Muscle layer of colon (tissue), 2 donors: ENCODE results near the gene ENTPD6.
"Not testable (repeated sequence)": the region's sequence is repeated elsewhere in the genome, so short reads cannot be mapped to it uniquely, and the experiment has no call there.

Source experiments
- H3K27ac ChIP-seq: one replicate; pipeline ENCODE4 v1.7.0; 2013; ENCODE audit warnings: low read depth, mild to moderate bottlenecking, low read length, moderate library complexity
- H3K27me3 ChIP-seq, 2 donors: one replicate each; pipeline ENCODE4 v1.7.0; 2013; ENCODE audit warnings: low read length in 2 of 2, mild to moderate bottlenecking in 2 of 2; ENCODE audit not compliant: insufficient read depth in 2 of 2, control insufficient read depth in 1 of 2
- H3K36me3 ChIP-seq: one replicate; pipeline ENCODE4 v1.7.0; 2013; ENCODE audit warnings: mild to moderate bottlenecking, low read length; ENCODE audit not compliant: insufficient read depth
- H3K4me1 ChIP-seq: one replicate; pipeline ENCODE4 v1.7.0; 2013; ENCODE audit warnings: mild to moderate bottlenecking, low read length; ENCODE audit not compliant: insufficient read depth
- H3K4me3 ChIP-seq, 2 donors: one replicate each; pipeline ENCODE4 v1.7.0; 2013; ENCODE audit warnings: low read length in 2 of 2, low read depth in 1 of 2, mild to moderate bottlenecking in 1 of 2, moderate library complexity in 1 of 2
- H3K9ac ChIP-seq: one replicate; pipeline ENCODE4 v1.7.0; 2013; ENCODE audit warnings: low read length
- H3K9me3 ChIP-seq: one replicate; pipeline ENCODE4 v1.7.0; 2013; ENCODE audit warnings: mild to moderate bottlenecking, low read length
- donor health status: abdominal sarcoma.
- donor health status: Adenocarcinoma of cecum.

Gene ENTPD6

GRCh38 chr20:25240851-25241658 lies 45.5 kb downstream of the ENTPD6 start:
- not testable (repeated sequence) for H3K36me3 ChIP-seq, H3K9me3 ChIP-seq, H3K4me3 ChIP-seq, H3K4me1 ChIP-seq, H3K27ac ChIP-seq, H3K9ac ChIP-seq, H3K27me3 ChIP-seq

GRCh38 chr20:25241659-25241955 lies 46.1 kb downstream of the ENTPD6 start:
- not testable (repeated sequence) for H3K9me3 ChIP-seq, H3K27ac ChIP-seq, H3K4me3 ChIP-seq, H3K9ac ChIP-seq, H3K27me3 ChIP-seq, H3K36me3 ChIP-seq, H3K4me1 ChIP-seq

- no peak overlapping the region for H3K27ac ChIP-seq
Measured at GRCh38 chr20:25242231-25242630, 46.7 kb downstream of the ENTPD6 start.

GRCh38 chr20:25243416-25243979 lies 48.0 kb downstream of the ENTPD6 start:
- no peaks in the 10 kb centered on the region for H3K9me3 ChIP-seq
- H3K4me1 ChIP-seq = peaks cover 5% of the 10 kb centered on the region
- H3K27me3 ChIP-seq = no peaks in the 10 kb centered on the region
- no peak overlapping the region for H3K4me3 ChIP-seq
- H3K27ac ChIP-seq = no peak overlapping the region
- H3K9ac ChIP-seq = no peak overlapping the region
- H3K36me3 ChIP-seq = no peaks in the 10 kb centered on the region

More at GRCh38 chr20:25242231-25242630, 46.7 kb downstream of the ENTPD6 start:
- H3K27me3 ChIP-seq = no peaks in the 10 kb centered on the region
- no peaks in the 10 kb centered on the region for H3K36me3 ChIP-seq
- H3K4me1 ChIP-seq = peaks cover 5% of the 10 kb centered on the region
- no peaks in the 10 kb centered on the region for H3K9me3 ChIP-seq
- H3K4me3 ChIP-seq = no peak overlapping the region
- H3K9ac ChIP-seq = no peak overlapping the region

GRCh38 chr20:25244976-25245375 lies 49.5 kb downstream of the ENTPD6 start:
- no peaks in the 10 kb centered on the region for H3K27me3 ChIP-seq

GRCh38 chr20:25245461-25245860 lies 49.9 kb downstream of the ENTPD6 start:
- no peaks in the 10 kb centered on the region for H3K36me3 ChIP-seq

More at GRCh38 chr20:25244976-25245375, 49.5 kb downstream of the ENTPD6 start:
- Histone ChIP-seq H3K9ac (no peak overlapping the region), H3K36me3 (no peaks in the 10 kb centered on the region), H3K4me1 (peaks cover 5% of the 10 kb centered on the region), H3K4me3 (no peak overlapping the region), H3K27ac (no peak overlapping the region), H3K9me3 (no peaks in the 10 kb centered on the region)

GRCh38 chr20:25246182-25246999 lies 50.9 kb downstream of the ENTPD6 start:
- no peaks in the 10 kb centered on the region for H3K36me3 ChIP-seq
- H3K9ac ChIP-seq = peak overlapping the region; percentile 72
- no peak overlapping the region for H3K27ac ChIP-seq
- H3K27me3 ChIP-seq = no peaks in the 10 kb centered on the region
- H3K4me3 ChIP-seq = no peak overlapping the region
- H3K9me3 ChIP-seq = no peaks in the 10 kb centered on the region
- peaks cover 19% of the 10 kb centered on the region for H3K4me1 ChIP-seq

More at GRCh38 chr20:25245461-25245860, 49.9 kb downstream of the ENTPD6 start:
- Histone ChIP-seq H3K27ac (no peak overlapping the region), H3K9me3 (no peaks in the 10 kb centered on the region), H3K4me1 (peaks cover 9% of the 10 kb centered on the region), H3K27me3 (no peaks in the 10 kb centered on the region), H3K9ac (no peak overlapping the region), H3K4me3 (no peak overlapping the region)

- H3K4me3 ChIP-seq = peak overlapping the region; percentile 65 to 78
- H3K27ac ChIP-seq = peak overlapping the region; percentile 92
- H3K4me1 ChIP-seq = peaks cover 25% of the 10 kb centered on the region
- no peaks in the 10 kb centered on the region for H3K27me3 ChIP-seq
- peak overlapping the region; percentile 72 for H3K9ac ChIP-seq
- H3K9me3 ChIP-seq = no peaks in the 10 kb centered on the region
- H3K36me3 ChIP-seq = no peaks in the 10 kb centered on the region
Measured at GRCh38 chr20:25247000-25247517, 51.5 kb downstream of the ENTPD6 start.

GRCh38 chr20:25247518-25247955 lies 52.0 kb downstream of the ENTPD6 start:
- no peaks in the 10 kb centered on the region for H3K27me3 ChIP-seq
- peak overlapping the region; percentile 72 for H3K9ac ChIP-seq
- peak overlapping the region; percentile 65 to 78 for H3K4me3 ChIP-seq
- peaks cover 30% of the 10 kb centered on the region for H3K4me1 ChIP-seq
- peak overlapping the region; percentile 92 for H3K27ac ChIP-seq
- no peaks in the 10 kb centered on the region for H3K9me3 ChIP-seq
- H3K36me3 ChIP-seq = no peaks in the 10 kb centered on the region

GRCh38 chr20:25247956-25248785 lies 52.7 kb downstream of the ENTPD6 start, which contains the start of gene PYGB:
Gene PYGB (plus strand): TSS chr20:25248085. CDS start chr20:25248179, 94 bp downstream.
- peak within 1 kb of the TSS; percentile 92 for H3K27ac ChIP-seq
- H3K9ac ChIP-seq = peak within 1 kb of the TSS; percentile 72
- H3K27me3 ChIP-seq = no peaks in the 10 kb centered on the region
- peaks cover 37% of the 10 kb centered on the region for H3K4me1 ChIP-seq
- peak within 1 kb of the TSS; percentile 80 to 89 for H3K4me3 ChIP-seq
- no peaks in the 10 kb centered on the region for H3K9me3 ChIP-seq
- H3K36me3 ChIP-seq = no peaks in the 10 kb centered on the region
